NOMO-1 (cell line): ENCODE measurements around the gene KDM4F.

ENCODE experiments used
- DNase-seq, 2 experiments: peaks; one replicate each; lab custom pipeline; 2025; ENCODE audit not compliant: unreplicated experiment in 2 of 2; lab: John Stamatoyannopoulos, UW

The KDM4F gene

GRCh38 chr11:95089620-95090542, 40.7 kb downstream of the KDM4F start, which contains the start of gene ENDOD1:
TSS of gene ENDOD1 (plus strand) at chr11:95089846. CDS start at chr11:95089928, 82 bp downstream.
- peak; percentile 83 to 85 for DNase-seq

GRCh38 chr11:95091663-95092180, 42.5 kb downstream of the KDM4F start:
- no peak for DNase-seq

GRCh38 chr11:95092549-95093324, 43.5 kb downstream of the KDM4F start:
- peak in 1 of 2 experiments; percentile 26 for DNase-seq

GRCh38 chr11:95093548-95093947, 44.3 kb downstream of the KDM4F start:
- no peak for DNase-seq

- DNase-seq, result peak; percentile 14 to 79
Measured at GRCh38 chr11:95095858-95096587, 46.8 kb downstream of the KDM4F start.

GRCh38 chr11:95097209-95097608, 48.0 kb downstream of the KDM4F start:
- no peak for DNase-seq

GRCh38 chr11:95098826-95099225, 49.6 kb downstream of the KDM4F start:
- no peak for DNase-seq

- no peak for DNase-seq
Measured at GRCh38 chr11:95100191-95100648, 51.0 kb downstream of the KDM4F start.
